HepG2 (cell line): ENCODE results near the gene CD70. TPM values are rescaled to one million over a fixed set of nuclear protein-coding genes. Genes with fewer than 3 reads are reported as not detected.

Experiments
- ATAC-seq: fragments of 200-7000 bp; cut with Tn5 transposase; 3 replicates; pipeline ENCODE4 v1.9.1; 2020; ENCODE audit warnings: mild to moderate bottlenecking, moderate library complexity
- BruUV-seq: library from RNA; stranded (reverse); fragments of 400-500 nt; replicated peaks from 2 replicates; lab custom pipeline; 2021; lab: Mats Ljungman, UMichigan
- CTCF ChIA-PET: fragments of 300-600 bp; formaldehyde crosslinking; extraction: SDS; loops from one replicate; lab custom pipeline; 2021; ENCODE audit warnings: low total read pairs, inconsistent platforms, low intra/inter-chr PET ratio; lab: Yijun Ruan, JAX
- POLR2A ChIA-PET: fragments of 350-600 bp; sonication (Branson Sonifier 250); formaldehyde crosslinking; loops from one replicate; lab custom pipeline; 2020; ENCODE audit warnings: antibody characterized with exemption, inconsistent platforms; lab: Yijun Ruan, JAX
- DNase-seq: peaks from one replicate; pipeline ENCODE4 v3.0.0-alpha.2; 2015; ENCODE audit warnings: low spot score
- FAIRE-seq: peaks from 3 replicates; lab custom pipeline; 2011; peaks lifted over from hg19 to GRCh38; lab: Jason Lieb, UNC
- H2AFZ ChIP-seq: one replicate; pipeline ENCODE4 v1.6.1; 2011; ENCODE audit warnings: low read length, inconsistent platforms
- H3K27ac ChIP-seq: fragments of 300-600 bp; 3 replicates; pipeline ENCODE4 v1.8.0; 2011; ENCODE audit warnings: mixed run types, mild to moderate bottlenecking, mixed read lengths, low read length, inconsistent platforms; ENCODE audit not compliant: insufficient read depth; ENCODE audit errors: extremely low read length
- H3K27me3 ChIP-seq, 2 experiments: fragments of 200-600 bp in 1 of 2; 2 replicates in 1 of 2; 3 replicates in 1 of 2; pipeline versions ENCODE4 v1.6.0 to v1.8.0; 2011; ENCODE audit warnings: low read length in 2 of 2, mild to moderate bottlenecking in 2 of 2, moderate library complexity in 2 of 2, inconsistent platforms in 1 of 2; ENCODE audit not compliant: insufficient read depth in 2 of 2, control insufficient read depth in 1 of 2
- H3K36me3 ChIP-seq, 2 experiments: fragments of 200-600 bp in 1 of 2; replicated peaks in 1 of 2; 2 replicates in 1 of 2; 3 replicates in 1 of 2; pipeline versions ENCODE4 v1.5.1 to v1.8.0; 2011; ENCODE audit warnings: low read length in 2 of 2, inconsistent platforms in 1 of 2; ENCODE audit not compliant: insufficient read depth in 2 of 2, control insufficient read depth in 1 of 2
- H3K4me1 ChIP-seq: 2 replicates; pipeline ENCODE4 v1.5.1; 2012; ENCODE audit warnings: low read length, inconsistent platforms; ENCODE audit not compliant: insufficient read depth
- H3K4me2 ChIP-seq: 2 replicates; pipeline ENCODE4 v1.6.0; 2011; ENCODE audit warnings: low read depth, low read length, inconsistent platforms
- H3K4me3 ChIP-seq, 3 experiments: fragments of 200-600 bp in 1 of 3; sonication (generic), shearing (Covaris generic) in 1 of 3; replicated peaks in 1 of 3; 2 replicates each; pipeline ENCODE4 v1.5.1; 2011 to 2016; ENCODE audit warnings: low read length in 3 of 3, inconsistent platforms in 2 of 3, low read depth in 2 of 3, mild to moderate bottlenecking in 2 of 3, control low read depth in 1 of 3, mixed read lengths in 1 of 3; ENCODE audit not compliant: insufficient read depth in 1 of 3
- H3K79me2 ChIP-seq: one replicate; pipeline ENCODE4 v1.6.1; 2011; ENCODE audit warnings: low read length, inconsistent platforms; ENCODE audit not compliant: insufficient read depth
- H3K9ac ChIP-seq: 2 replicates; pipeline ENCODE4 v1.6.0; 2011; ENCODE audit warnings: mild to moderate bottlenecking, low read depth, low read length, inconsistent platforms; ENCODE audit not compliant: insufficient read depth
- H3K9me3 ChIP-seq: 2 replicates; pipeline ENCODE4 v1.5.1; 2012; ENCODE audit warnings: mild to moderate bottlenecking, low read length
- H4K20me1 ChIP-seq: 2 replicates; pipeline ENCODE4 v1.6.0; 2011; ENCODE audit warnings: inconsistent platforms, mild to moderate bottlenecking, low read length, moderate library complexity; ENCODE audit not compliant: insufficient read depth
- FOXP1 ChIP-seq, 2 experiments: fragments of 450-650 bp in 1 of 2; IDR thresholded peaks; 2 replicates each; pipeline ENCODE4 v1.6.1; 2017 to 2018; ENCODE audit warnings: antibody characterized with exemption in 1 of 2
- HOXA5 ChIP-seq: sonication (generic); formaldehyde crosslinking; IDR thresholded peaks from 2 replicates; pipeline ENCODE4 v1.4.0; 2020; ENCODE audit warnings: missing genetic modification reagents
- KAT7 ChIP-seq: IDR thresholded peaks from 2 replicates; pipeline ENCODE4 v1.6.1; 2018; ENCODE audit warnings: borderline replicate concordance, missing compliant biosample characterization
- RARG ChIP-seq: sonication (generic); formaldehyde crosslinking; IDR thresholded peaks from 2 replicates; pipeline ENCODE4 v1.4.0; 2020; ENCODE audit warnings: low read depth, mild to moderate bottlenecking, missing genetic modification reagents
- RFX3 ChIP-seq: IDR thresholded peaks from 2 replicates; pipeline ENCODE4 v1.6.1; 2016; ENCODE audit warnings: missing biosample characterization, missing genetic modification reagents
- TGIF2 ChIP-seq: IDR thresholded peaks from 2 replicates; pipeline ENCODE4 v1.6.1; 2016; ENCODE audit warnings: control low read depth, missing compliant biosample characterization
- WGBS: methylation state at CpG from one replicate; pipeline ENCODE4 v1.1.6; 2017; ENCODE audit warnings: low lambda C conversion rate; 5-methylcytosine and 5-hydroxymethylcytosine counted together
- in situ Hi-C: cut with HindIII; loops from 2 replicates; pipeline ENCODE4 v1.10.0; 2017; ENCODE audit warnings: low pct_unique_long_range_greater_than_20kb; ENCODE audit not compliant: extremely low pct_ligation_motif_present
- intact Hi-C: fragments of 100-400 bp; cut with micrococcal nuclease; formaldehyde crosslinking; loops from one replicate; pipeline ENCODE4 v1.10.0; 2022; ENCODE audit not compliant: unreplicated experiment
- polyA plus RNA-seq, 8 experiments: library from polyadenylated mRNA; depleted of rRNA in 3 of 8; stranded (reverse) in 7 of 8; unstranded in 1 of 8; fragments of >200 nt; fragmentation: Illumina TruSeq in 4 of 8; extraction: Trizol in 4 of 8; gene quantifications; 2 replicates each; pipeline versions ENCODE4 v1.2.1 to v1.2.3, GENCODE V29; 2011 to 2016; ENCODE audit warnings: low read depth in 4 of 8, missing spikeins in 1 of 8, mixed read lengths in 1 of 8; ENCODE audit not compliant: insufficient read depth in 1 of 8
- total RNA-seq, 5 experiments: library from RNA; depleted of rRNA; stranded (reverse); fragments of >200 nt; fragmentation: Illumina TruSeq; extraction: Trizol; gene quantifications; 2 replicates each; pipeline ENCODE4 v1.2.3, GENCODE V29; 2016; ENCODE audit warnings: low read depth in 1 of 5
- TF ChIP-seq, protein P1 (sequence below): sonication (generic); formaldehyde crosslinking; IDR thresholded peaks from 2 replicates; pipeline ENCODE4 v1.8.0; 2022; ENCODE audit warnings: missing genetic modification reagents, mild to moderate bottlenecking, borderline replicate concordance

CD70 gene
- total and polyA plus RNA-seq, 2 of the 13 experiments (the other 11 are each of a cell fraction or from before 2014, with no cell fraction given), result 0.13 TPM; not detected in 1

DNA sequence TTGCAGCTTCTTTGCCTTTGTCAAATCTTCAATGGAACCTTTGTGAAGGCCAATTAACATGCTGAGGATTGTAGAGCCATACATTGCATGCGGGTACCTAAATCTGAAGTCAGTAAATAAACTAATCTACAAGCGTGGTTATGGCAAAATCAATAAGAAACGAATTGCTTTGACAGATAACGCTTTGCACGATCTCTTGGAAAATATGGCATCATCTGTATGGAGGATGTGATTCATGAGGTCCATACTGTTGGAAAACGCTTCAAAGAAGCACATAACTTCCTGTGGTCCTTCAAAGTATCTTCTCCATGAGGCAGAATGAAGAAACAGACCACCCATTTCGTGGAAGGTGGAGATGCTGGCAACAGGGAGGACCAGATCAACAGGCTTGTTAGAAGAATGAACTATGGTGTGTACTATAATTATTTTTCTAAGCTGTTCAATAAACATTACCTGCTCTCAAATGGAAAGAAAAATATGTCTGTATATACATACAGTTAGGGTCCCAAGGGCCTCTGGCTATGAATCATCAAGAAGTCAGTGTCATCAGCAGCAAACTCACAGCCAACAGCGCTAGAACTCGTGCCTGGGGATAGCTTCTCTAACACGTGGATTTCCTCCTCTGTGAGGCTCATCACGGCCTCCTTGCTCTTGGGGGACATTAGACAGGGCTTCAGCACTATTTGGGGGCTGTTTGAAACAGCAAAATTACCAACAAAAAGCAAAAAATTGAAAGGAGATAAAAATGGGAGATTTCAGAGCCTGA is 2.9 kb upstream of the CD70 start (continued):
- TF ChIP-seq, protein P1, sequence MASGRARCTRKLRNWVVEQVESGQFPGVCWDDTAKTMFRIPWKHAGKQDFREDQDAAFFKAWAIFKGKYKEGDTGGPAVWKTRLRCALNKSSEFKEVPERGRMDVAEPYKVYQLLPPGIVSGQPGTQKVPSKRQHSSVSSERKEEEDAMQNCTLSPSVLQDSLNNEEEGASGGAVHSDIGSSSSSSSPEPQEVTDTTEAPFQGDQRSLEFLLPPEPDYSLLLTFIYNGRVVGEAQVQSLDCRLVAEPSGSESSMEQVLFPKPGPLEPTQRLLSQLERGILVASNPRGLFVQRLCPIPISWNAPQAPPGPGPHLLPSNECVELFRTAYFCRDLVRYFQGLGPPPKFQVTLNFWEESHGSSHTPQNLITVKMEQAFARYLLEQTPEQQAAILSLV (CRISPR knock-in tag), result no peak
- TF ChIP-seq FOXP1 (IDR thresholded peaks at IDR 0.05) (no peak), FOXP1 (CRISPR knock-in tag; IDR thresholded peaks at IDR 0.05) (no peak), HOXA5 (CRISPR knock-in tag) (no peak), RARG (CRISPR knock-in tag) (no peak)

DNA sequence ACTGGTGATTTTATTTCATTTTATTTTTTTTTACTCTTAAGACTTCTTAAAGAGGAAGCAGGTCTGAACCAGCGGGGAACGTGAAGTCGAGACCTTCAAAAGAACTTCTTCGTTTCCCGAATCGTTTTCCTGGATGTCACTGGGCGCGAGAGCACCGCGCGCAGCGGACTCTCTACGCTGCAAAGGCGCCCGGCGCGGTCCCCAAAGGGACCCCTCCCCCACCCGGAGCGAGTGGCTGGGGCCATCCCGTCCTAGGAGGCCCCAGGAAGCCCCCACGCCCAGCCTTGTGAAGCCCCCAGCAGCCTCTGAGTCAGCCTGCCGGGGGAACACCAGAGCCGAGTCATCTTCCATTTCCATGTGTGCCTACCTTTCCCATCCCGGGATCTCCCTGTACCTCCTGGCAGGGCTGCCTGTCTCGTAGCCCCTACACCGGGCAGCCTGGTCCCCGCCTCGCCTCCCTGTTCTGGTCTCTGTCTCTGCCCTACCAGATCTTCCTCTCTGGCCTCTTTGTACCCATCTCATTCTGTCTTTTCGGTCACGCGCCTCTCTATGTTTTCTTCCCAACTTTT is 608 bp downstream of the CD70 start:
- DNase-seq, result no peak

More for the DNA sequence above, 608 bp downstream of the CD70 start:
- H3K9me3 ChIP-seq, result no peaks in the 10 kb centered on the region
- H3K36me3 ChIP-seq, result no peaks in the 10 kb centered on the region
- FAIRE-seq, result no peak
- H3K4me3 ChIP-seq, result no peak overlapping the region
- H4K20me1 ChIP-seq, result no peaks in the 10 kb centered on the region
- TF ChIP-seq RFX3 (CRISPR knock-in tag) (no peak), KAT7 (CRISPR knock-in tag) (no peak), TGIF2 (CRISPR knock-in tag) (no peak)
- POLR2A ChIA-PET, result no interaction called here
- H2AFZ ChIP-seq, result no peak overlapping the region
- CTCF ChIA-PET, result no interaction called here
- in situ Hi-C loops, result no loop called here
- peaks cover 7% of the 10 kb centered on the region for H3K4me1 ChIP-seq
- 51% methylated on average over 26 of the region's 31 CpGs for WGBS
- H3K79me2 ChIP-seq, result no peaks in the 10 kb centered on the region
- H3K4me2 ChIP-seq, result no peak overlapping the region
- no peak overlapping the region for H3K27ac ChIP-seq
- intact Hi-C loops, result no loop called here
- H3K9ac ChIP-seq, result no peak overlapping the region
- no peak for ATAC-seq
- no TSS peak for BruUV-seq
- H3K27me3 ChIP-seq, result peaks cover 3 to 54% of the 10 kb centered on the region in 2 experiments; a peak in 3 of 5 replicates
